ENCODE results near the gene DOCK9. TPM values are rescaled to one million over a fixed set of nuclear protein-coding genes. Genes with fewer than 3 reads are reported as not detected.

DOCK9 gene
- total RNA-seq, 2 donors from 2014 or later: 58.6 to 102 TPM

GRCh38 chr13:98775386-98775785 is 202.5 kb downstream of the DOCK9 start:
- H3K27ac ChIP-seq: no peak overlapping the region
- no peaks in the 10 kb centered on the region for H3K27me3 ChIP-seq (replicated peaks; ENCODE audit: insufficient read depth)
- no peak for DNase-seq (ENCODE audit: low spot score)
- no peaks in the 10 kb centered on the region for H3K36me3 ChIP-seq
- no peak for ATAC-seq (ENCODE audit: insufficient number of reproducible peaks, low FRiP score, low read depth)
- no peaks in the 10 kb centered on the region for H3K9me3 ChIP-seq
- H3K4me3 ChIP-seq: no peak overlapping the region
- H3K4me1 ChIP-seq (ENCODE audit: control insufficient read depth in 1 of 2, low read depth in 2 of 2): no peaks in the 10 kb centered on the region
- no peak for TF ChIP-seq CTCF (IDR thresholded peaks at IDR 0.05)

GRCh38 chr13:98774776-98775175 is 203.1 kb downstream of the DOCK9 start:
- DNase-seq (ENCODE audit: low spot score): no peak
- no peak overlapping the region for H3K27ac ChIP-seq
- no peak for ATAC-seq (ENCODE audit: insufficient number of reproducible peaks, low FRiP score, low read depth)
- no peaks in the 10 kb centered on the region for H3K4me1 ChIP-seq (ENCODE audit: control insufficient read depth in 1 of 2, low read depth in 2 of 2)
- no peaks in the 10 kb centered on the region for H3K27me3 ChIP-seq (replicated peaks; ENCODE audit: insufficient read depth)
- H3K4me3 ChIP-seq: no peak overlapping the region
- no peaks in the 10 kb centered on the region for H3K36me3 ChIP-seq
- H3K9me3 ChIP-seq: no peaks in the 10 kb centered on the region
- TF ChIP-seq CTCF (IDR thresholded peaks at IDR 0.05): no peak

- ATAC-seq (ENCODE audit: insufficient number of reproducible peaks, low FRiP score, low read depth) (no peak), DNase-seq (ENCODE audit: low spot score) (no peak)
- no peak for TF ChIP-seq CTCF (IDR thresholded peaks at IDR 0.05)
- Histone ChIP-seq H3K4me1 (ENCODE audit: control insufficient read depth in 1 of 2, low read depth in 2 of 2) (no peaks in the 10 kb centered on the region), H3K4me3 (no peak overlapping the region), H3K27me3 (replicated peaks; ENCODE audit: insufficient read depth) (no peaks in the 10 kb centered on the region), H3K36me3 (no peaks in the 10 kb centered on the region), H3K9me3 (no peaks in the 10 kb centered on the region), H3K27ac (no peak overlapping the region)
Measured at GRCh38 chr13:98773921-98774320, 203.9 kb downstream of the DOCK9 start.

- H3K4me1 ChIP-seq (ENCODE audit: control insufficient read depth in 1 of 2, low read depth in 2 of 2): no peaks in the 10 kb centered on the region
- ATAC-seq (ENCODE audit: insufficient number of reproducible peaks, low FRiP score, low read depth) (no peak), DNase-seq (ENCODE audit: low spot score) (no peak)
- H3K27me3 ChIP-seq (replicated peaks; ENCODE audit: insufficient read depth): no peaks in the 10 kb centered on the region
- no peak overlapping the region for H3K27ac ChIP-seq
- no peaks in the 10 kb centered on the region for H3K36me3 ChIP-seq
- no peak for TF ChIP-seq CTCF (IDR thresholded peaks at IDR 0.05)
- no peak overlapping the region for H3K4me3 ChIP-seq
- no peaks in the 10 kb centered on the region for H3K9me3 ChIP-seq
Measured at GRCh38 chr13:98772794-98773452, 204.9 kb downstream of the DOCK9 start.

- H3K4me1 ChIP-seq (ENCODE audit: control insufficient read depth in 1 of 2, low read depth in 2 of 2): no peaks in the 10 kb centered on the region
- H3K9me3 ChIP-seq: no peaks in the 10 kb centered on the region
- no peaks in the 10 kb centered on the region for H3K36me3 ChIP-seq
- DNase-seq (ENCODE audit: low spot score) (no peak), ATAC-seq (ENCODE audit: insufficient number of reproducible peaks, low FRiP score, low read depth) (no peak)
- H3K4me3 ChIP-seq: no peak overlapping the region
- H3K27ac ChIP-seq: no peak overlapping the region
- H3K27me3 ChIP-seq (replicated peaks; ENCODE audit: insufficient read depth): no peaks in the 10 kb centered on the region
- TF ChIP-seq CTCF (IDR thresholded peaks at IDR 0.05): no peak
Measured at GRCh38 chr13:98771838-98772611, 205.8 kb downstream of the DOCK9 start.
